Muscle layer of duodenum (tissue), 2 donors: ENCODE data around the gene TLN1.

Source experiments
- H3K27ac ChIP-seq: one replicate; pipeline ENCODE4 v1.7.0; 2013; ENCODE audit warnings: mild to moderate bottlenecking, low read length
- H3K27me3 ChIP-seq: one replicate; pipeline ENCODE4 v1.7.0; 2013; ENCODE audit warnings: low read depth, mild to moderate bottlenecking, control low read depth, low read length
- H3K36me3 ChIP-seq, 2 donors: one replicate each; pipeline ENCODE4 v1.7.0; 2013; ENCODE audit warnings: low read length in 2 of 2, control low read depth in 1 of 2, mild to moderate bottlenecking in 1 of 2; ENCODE audit not compliant: insufficient read depth in 2 of 2, control insufficient read depth in 1 of 2
- H3K4me1 ChIP-seq, 2 donors: one replicate each; pipeline ENCODE4 v1.7.0; 2013; ENCODE audit warnings: low read length in 2 of 2, mild to moderate bottlenecking in 2 of 2, control low read depth in 1 of 2, moderate library complexity in 1 of 2; ENCODE audit not compliant: insufficient read depth in 2 of 2, control insufficient read depth in 1 of 2
- H3K4me3 ChIP-seq, 2 donors: one replicate each; pipeline ENCODE4 v1.7.0; 2013; ENCODE audit warnings: low read length in 2 of 2, low read depth in 1 of 2, mild to moderate bottlenecking in 1 of 2
- H3K9me3 ChIP-seq, 2 donors: one replicate each; pipeline ENCODE4 v1.7.0; 2013; ENCODE audit warnings: low read length in 2 of 2, control low read depth in 1 of 2, mild to moderate bottlenecking in 1 of 2; ENCODE audit not compliant: control insufficient read depth in 1 of 2
- donor health status: healthy.

The TLN1 gene

GRCh38 chr9:35682520-35683315 is 49.3 kb downstream of the TLN1 start:
- no peaks in the 10 kb centered on the region for H3K27me3 ChIP-seq
- H3K4me3 ChIP-seq = peak overlapping the region in 1 of 2 donors; percentile 4
- H3K27ac ChIP-seq = no peak overlapping the region
- H3K4me1 ChIP-seq = peaks cover 0 to 33% of the 10 kb centered on the region in 2 donors
- no peaks in the 10 kb centered on the region for H3K9me3 ChIP-seq
- H3K36me3 ChIP-seq = peaks cover 26 to 43% of the 10 kb centered on the region in 2 donors

GRCh38 chr9:35682051-35682450 is 49.9 kb downstream of the TLN1 start:
- Histone ChIP-seq H3K27me3 (no peaks in the 10 kb centered on the region), H3K27ac (peak overlapping the region; percentile 61), H3K4me3 (no peak overlapping the region), H3K9me3 (no peaks in the 10 kb centered on the region), H3K36me3 (peaks cover 26 to 43% of the 10 kb centered on the region in 2 donors), H3K4me1 (peaks cover 0 to 33% of the 10 kb centered on the region in 2 donors)

GRCh38 chr9:35681341-35682002 is 50.5 kb downstream of the TLN1 start:
- peaks cover 26 to 37% of the 10 kb centered on the region in 2 donors for H3K36me3 ChIP-seq
- no peak overlapping the region for H3K4me3 ChIP-seq
- peak overlapping the region; percentile 61 for H3K27ac ChIP-seq
- H3K9me3 ChIP-seq = no peaks in the 10 kb centered on the region
- H3K27me3 ChIP-seq = peaks cover under 1% of the 10 kb centered on the region
- H3K4me1 ChIP-seq = peaks cover 0 to 30% of the 10 kb centered on the region in 2 donors

GRCh38 chr9:35680331-35681105 is 51.5 kb downstream of the TLN1 start:
- peak overlapping the region; percentile 51 for H3K27ac ChIP-seq
- no peaks in the 10 kb centered on the region for H3K9me3 ChIP-seq
- H3K36me3 ChIP-seq = peaks cover 26 to 31% of the 10 kb centered on the region in 2 donors

GRCh38 chr9:35679766-35680330 is 52.1 kb downstream of the TLN1 start:
- Histone ChIP-seq H3K4me1 (peaks cover 0 to 31% of the 10 kb centered on the region in 2 donors), H3K9me3 (no peaks in the 10 kb centered on the region), H3K27me3 (peaks cover 4% of the 10 kb centered on the region), H3K4me3 (no peak overlapping the region), H3K36me3 (peaks cover 23 to 24% of the 10 kb centered on the region in 2 donors), H3K27ac (peak overlapping the region; percentile 51)

More at GRCh38 chr9:35680331-35681105, 51.5 kb downstream of the TLN1 start:
- Histone ChIP-seq H3K4me3 (no peak overlapping the region), H3K4me1 (peaks cover 0 to 36% of the 10 kb centered on the region in 2 donors), H3K27me3 (peaks cover 4% of the 10 kb centered on the region)

GRCh38 chr9:35679091-35679490 is 52.9 kb downstream of the TLN1 start:
- Histone ChIP-seq H3K36me3 (peaks cover 17 to 19% of the 10 kb centered on the region in 2 donors), H3K9me3 (no peaks in the 10 kb centered on the region), H3K4me3 (no peak overlapping the region), H3K4me1 (peaks cover 0 to 25% of the 10 kb centered on the region in 2 donors), H3K27ac (no peak overlapping the region), H3K27me3 (peaks cover 4% of the 10 kb centered on the region)

GRCh38 chr9:35675732-35676392 is 56.1 kb downstream of the TLN1 start:
- H3K27me3 ChIP-seq = peaks cover 4% of the 10 kb centered on the region
- no peak overlapping the region for H3K27ac ChIP-seq
- H3K9me3 ChIP-seq = no peaks in the 10 kb centered on the region
- H3K36me3 ChIP-seq = no peaks in the 10 kb centered on the region
- peaks cover 0 to 15% of the 10 kb centered on the region in 2 donors for H3K4me1 ChIP-seq
- peak overlapping the region; percentile 17 to 68 for H3K4me3 ChIP-seq

- Histone ChIP-seq H3K27ac (no peak overlapping the region), H3K9me3 (no peaks in the 10 kb centered on the region), H3K27me3 (peaks cover 4% of the 10 kb centered on the region), H3K4me3 (peak overlapping the region; percentile 17 to 68), H3K36me3 (no peaks in the 10 kb centered on the region), H3K4me1 (peaks cover 0 to 15% of the 10 kb centered on the region in 2 donors)
These were observed 56.8 kb downstream of the TLN1 start for GRCh38 chr9:35675204-35675603.

- Histone ChIP-seq H3K36me3 (no peaks in the 10 kb centered on the region), H3K27me3 (peaks cover 4% of the 10 kb centered on the region), H3K4me1 (peaks cover 0 to 15% of the 10 kb centered on the region in 2 donors), H3K9me3 (no peaks in the 10 kb centered on the region), H3K27ac (peak overlapping the region; percentile 56), H3K4me3 (peak overlapping the region in 1 of 2 donors; percentile 37)
These were observed 58.0 kb downstream of the TLN1 start for GRCh38 chr9:35674025-35674361.

GRCh38 chr9:35673132-35674024 is 58.6 kb downstream of the TLN1 start, which contains the start of gene CA9:
Gene CA9, plus strand, starts transcription at chr9:35673928. Its CDS starts 32 bp downstream, at chr9:35673960.
- Histone ChIP-seq H3K9me3 (no peaks in the 10 kb centered on the region), H3K27me3 (peaks cover 4% of the 10 kb centered on the region), H3K27ac (peak within 1 kb of the TSS; percentile 56), H3K4me3 (peak within 1 kb of the TSS in 1 of 2 donors; percentile 37), H3K4me1 (peaks cover 0 to 15% of the 10 kb centered on the region in 2 donors), H3K36me3 (no peaks in the 10 kb centered on the region)
